HS-5 (cell line): Measurements from ENCODE around the gene FCGR1A.
"Not testable (repeated sequence)": the region's sequence is repeated elsewhere in the genome, so short reads cannot be mapped to it uniquely, and the experiment has no call there.

ENCODE experiments used
- DNase-seq: peaks from one replicate; pipeline ENCODE4 v3.0.0-alpha.2; 2012; ENCODE audit warnings: low read depth

FCGR1A gene

GRCh38 chr1:149782600-149782999 is at the start of gene FCGR1A:
TSS of gene FCGR1A (plus strand) at chr1:149782694. CDS start at chr1:149782744, 50 bp downstream.
- not testable (repeated sequence) for DNase-seq

- DNase-seq, result not testable (repeated sequence)
Measured at GRCh38 chr1:149732781-149733180, 49.7 kb upstream of the FCGR1A start.

DNA sequence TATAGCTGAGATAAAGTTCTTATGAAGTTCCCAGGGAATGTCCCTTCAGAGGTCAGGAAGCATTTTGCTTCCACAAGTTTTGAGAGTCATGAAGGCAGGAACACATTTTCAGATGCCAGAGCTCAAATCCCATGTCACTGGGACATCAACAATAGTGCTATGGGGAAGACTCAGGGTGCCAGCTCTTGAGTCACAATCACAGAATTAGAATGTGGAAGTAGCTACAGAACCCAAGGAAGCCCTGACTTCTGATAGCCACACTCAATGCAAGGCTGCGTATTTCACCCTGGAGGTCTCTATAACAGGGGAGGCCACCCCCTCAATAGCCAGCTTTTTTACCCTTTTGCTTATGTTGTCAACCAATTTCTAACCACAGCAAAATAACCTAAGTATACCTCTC is 47.8 kb upstream of the FCGR1A start:
- DNase-seq, result not testable (repeated sequence)

- DNase-seq, result not testable (repeated sequence)
Measured at GRCh38 chr1:149740148-149740581, 42.3 kb upstream of the FCGR1A start.

DNA sequence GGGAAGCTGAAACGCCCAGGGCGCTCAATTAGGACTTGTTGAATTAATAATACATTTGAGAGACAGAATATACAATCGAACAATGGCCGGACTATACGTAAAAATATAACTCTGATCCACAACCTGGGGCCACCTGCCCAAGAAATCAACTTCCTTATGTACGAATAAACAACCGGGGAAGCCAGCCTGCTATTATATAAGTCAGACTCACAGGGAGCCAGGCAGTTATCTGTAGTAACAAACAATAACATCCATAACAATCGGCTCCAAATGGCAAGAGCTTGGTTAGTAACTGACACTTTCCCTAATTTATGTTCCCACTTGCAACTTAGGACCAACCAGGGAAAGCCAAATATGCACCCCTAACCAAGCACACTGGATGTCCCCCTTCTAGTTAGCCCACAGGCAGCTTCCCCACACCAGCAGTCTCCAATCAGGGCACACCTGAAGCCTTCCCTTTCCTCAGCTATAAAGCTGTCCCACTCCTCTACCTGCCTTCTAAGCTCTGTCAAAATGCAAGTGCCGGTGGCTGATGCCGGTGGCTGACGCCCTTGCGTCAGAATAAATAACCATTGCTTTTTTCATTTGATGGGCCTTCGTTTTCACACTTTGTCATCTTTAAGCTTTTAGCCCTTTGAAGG is 41.8 kb upstream of the FCGR1A start:
- DNase-seq, result not testable (repeated sequence)

DNA sequence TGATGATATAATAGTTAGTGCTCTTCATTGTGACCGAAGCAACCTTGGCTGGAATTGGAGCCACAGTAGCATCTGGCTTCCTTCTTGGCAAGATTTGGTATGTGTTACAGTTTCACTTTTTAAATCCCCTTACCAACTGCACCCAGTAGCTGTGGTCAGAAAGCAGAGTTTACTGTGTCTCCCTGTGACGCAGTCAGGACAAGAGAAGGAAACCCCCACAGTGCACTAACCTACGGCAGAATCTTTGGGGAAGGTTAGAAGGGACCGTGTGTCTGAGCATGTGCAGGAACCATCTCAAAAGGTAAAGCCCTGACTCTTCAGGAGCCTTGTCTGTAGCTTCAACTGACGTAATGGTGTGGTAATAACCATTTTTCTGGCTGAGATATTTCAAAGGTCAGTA is 40.6 kb upstream of the FCGR1A start:
- not testable (repeated sequence) for DNase-seq

DNA sequence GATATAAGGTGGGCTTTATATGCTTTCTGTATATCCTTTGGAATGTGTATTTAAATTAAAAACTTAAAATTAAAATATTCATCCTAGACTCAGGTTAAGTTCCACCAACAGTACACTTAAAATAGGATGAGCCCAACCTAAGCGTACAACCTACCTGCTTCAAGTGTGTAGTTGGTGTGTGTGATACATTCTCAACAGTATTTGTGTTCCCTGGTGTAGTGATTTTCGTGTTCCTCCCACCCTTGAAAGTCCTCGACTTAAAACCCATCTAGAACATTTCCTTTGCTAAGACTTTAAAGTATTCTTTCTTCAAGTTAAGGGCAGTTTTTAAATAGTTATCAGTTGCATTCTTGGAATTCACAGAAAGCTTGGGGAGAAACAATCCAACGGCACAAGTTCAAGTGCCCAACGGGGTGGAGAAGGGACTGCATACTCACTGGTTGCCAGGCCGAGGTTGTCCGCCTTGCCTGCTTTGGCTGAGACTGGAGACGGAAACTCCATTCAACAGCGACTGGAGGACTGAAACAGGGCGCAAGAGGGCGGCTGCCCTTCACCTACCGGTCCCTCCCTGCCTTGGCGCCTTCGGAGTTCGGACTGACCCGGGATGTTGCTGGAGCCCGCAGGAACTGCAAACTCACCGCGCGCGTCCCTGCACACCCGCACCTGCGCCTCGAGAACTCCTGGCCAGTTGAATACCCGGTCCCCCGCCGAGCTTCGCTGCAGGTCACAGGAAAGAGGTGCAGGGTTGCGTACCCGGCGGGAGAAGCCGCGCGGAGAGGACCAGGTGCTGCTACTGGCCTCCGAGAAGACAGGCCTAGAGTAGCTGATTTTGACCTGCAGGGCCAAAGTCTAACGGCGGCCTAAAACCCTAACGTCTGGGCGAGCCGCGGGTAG is 35.8 kb upstream of the FCGR1A start:
- not testable (repeated sequence) for DNase-seq

DNA sequence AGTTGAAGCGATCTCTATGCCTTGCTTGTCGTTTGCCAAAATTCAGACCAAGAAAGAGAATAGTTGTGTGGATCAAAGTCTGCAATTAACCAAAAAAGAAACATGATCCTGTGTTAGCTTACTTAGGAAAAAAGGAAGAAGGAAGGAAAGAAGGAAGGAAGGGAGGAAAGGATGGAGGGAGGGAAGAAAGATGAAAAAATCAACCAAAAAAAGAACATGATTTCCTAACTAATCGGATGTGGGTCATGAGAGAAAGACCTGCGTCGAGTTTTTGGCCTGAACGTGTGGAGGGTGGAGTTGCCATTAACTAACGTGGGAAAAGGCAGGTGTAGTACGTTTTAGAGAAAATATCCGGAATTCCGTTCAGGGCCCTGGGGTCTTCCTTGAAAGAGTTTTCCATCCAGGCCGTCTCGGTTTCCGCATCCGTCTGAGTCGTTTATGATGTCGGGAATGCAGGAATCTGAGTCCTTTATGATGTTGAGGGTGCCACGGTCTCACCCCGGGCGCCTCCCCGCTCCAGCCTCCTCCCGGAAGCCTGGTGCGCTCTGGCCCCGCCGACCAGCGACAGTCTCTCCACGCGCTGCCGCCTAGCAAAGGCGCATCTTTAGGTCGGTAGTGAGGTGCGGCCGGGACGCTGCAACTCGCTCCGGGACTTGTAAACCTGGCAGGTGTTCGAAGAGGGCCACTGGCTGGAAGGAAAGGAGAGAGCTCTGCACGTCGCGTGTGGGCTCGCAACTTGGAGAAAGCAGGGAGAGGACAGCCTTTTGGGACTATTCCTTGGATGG is 34.9 kb upstream of the FCGR1A start:
- not testable (repeated sequence) for DNase-seq

DNA sequence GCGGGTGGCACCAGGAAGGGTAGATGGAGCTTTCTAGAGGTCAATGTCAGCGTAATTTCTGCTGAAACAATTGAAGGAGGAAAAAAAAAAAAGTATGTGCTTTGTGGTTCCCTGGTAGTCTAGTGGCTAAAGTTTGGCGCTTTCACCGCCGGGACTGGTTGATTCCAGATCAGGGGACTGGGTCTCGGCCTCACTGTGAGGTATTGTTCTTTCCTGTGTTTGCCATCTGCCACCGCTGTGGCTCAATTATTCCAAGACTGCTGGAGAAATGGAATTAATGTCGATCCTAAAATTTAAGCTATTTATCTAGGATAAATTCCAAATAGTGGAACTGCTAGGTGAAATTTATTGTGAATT is 34.4 kb upstream of the FCGR1A start:
- DNase-seq, result not testable (repeated sequence)

GRCh38 chr1:149750562-149750961 is 31.9 kb upstream of the FCGR1A start:
- DNase-seq, result not testable (repeated sequence)

DNA sequence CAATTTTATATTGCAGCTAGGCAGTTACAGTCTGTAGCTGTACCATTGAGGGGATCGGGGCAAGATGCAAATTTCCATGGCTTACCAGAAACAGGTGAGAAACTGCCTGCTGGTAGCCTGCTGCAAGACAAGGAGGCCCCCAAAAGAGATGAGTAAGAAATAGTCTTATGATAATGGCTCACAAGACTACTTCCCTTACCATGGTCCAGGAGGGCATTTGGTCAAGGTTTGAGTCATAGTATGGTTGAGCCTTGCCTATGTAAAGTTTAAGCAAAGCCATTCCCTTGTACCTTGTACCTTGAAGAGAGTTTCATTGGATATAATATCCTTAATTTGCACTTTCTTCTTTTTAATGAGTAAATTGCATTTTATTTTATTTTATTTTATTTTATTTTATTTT is 30.3 kb upstream of the FCGR1A start:
- DNase-seq, result not testable (repeated sequence)

- DNase-seq, result not testable (repeated sequence)
Measured at GRCh38 chr1:149753466-149753865, 29.0 kb upstream of the FCGR1A start.

DNA sequence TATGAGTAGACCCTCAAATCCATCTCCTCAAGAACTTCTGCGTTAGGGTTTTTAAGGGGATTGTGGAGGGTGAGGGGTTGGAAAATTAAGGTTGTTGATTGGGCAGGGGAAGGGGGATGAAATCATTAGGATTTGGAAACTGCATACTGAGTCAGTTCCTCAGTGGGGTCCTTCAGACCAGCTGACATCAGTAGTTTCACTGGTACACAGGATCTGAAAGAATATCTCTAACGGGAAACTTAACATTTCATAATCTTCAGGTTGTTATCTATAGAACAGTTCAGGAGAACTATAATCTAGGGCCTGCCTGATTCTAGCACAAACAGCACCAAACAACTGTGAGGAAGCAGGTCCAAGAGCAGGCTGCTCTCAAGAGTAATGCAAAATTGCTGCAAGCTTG is 27.2 kb upstream of the FCGR1A start:
- not testable (repeated sequence) for DNase-seq

DNA sequence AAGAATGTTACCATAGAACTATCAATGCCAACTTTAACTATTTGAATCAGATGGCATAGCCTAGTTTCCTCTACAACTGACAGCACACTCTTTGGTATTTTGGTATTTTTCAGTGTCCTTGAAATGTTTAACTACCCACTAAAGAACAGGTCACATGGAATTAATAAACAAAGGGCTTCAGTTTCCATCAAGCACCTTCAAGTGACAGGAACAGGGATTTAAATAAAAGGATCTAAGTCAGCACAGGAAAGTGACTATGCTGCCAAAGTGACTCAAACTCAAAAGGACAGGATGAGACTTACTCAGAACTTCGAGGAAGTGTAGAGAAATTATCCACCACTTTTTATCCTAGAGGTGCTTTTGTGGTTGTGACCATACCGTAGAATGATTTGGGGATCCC is 20.2 kb upstream of the FCGR1A start:
- not testable (repeated sequence) for DNase-seq

GRCh38 chr1:149764087-149764800 is 18.2 kb upstream of the FCGR1A start:
- not testable (repeated sequence) for DNase-seq

GRCh38 chr1:149766241-149766640 is 16.3 kb upstream of the FCGR1A start:
- DNase-seq, result not testable (repeated sequence)

GRCh38 chr1:149769216-149769615 is 13.3 kb upstream of the FCGR1A start:
- DNase-seq, result not testable (repeated sequence)

GRCh38 chr1:149770661-149771060 is 11.8 kb upstream of the FCGR1A start:
- DNase-seq, result not testable (repeated sequence)

GRCh38 chr1:149771653-149772425 is 10.7 kb upstream of the FCGR1A start:
- not testable (repeated sequence) for DNase-seq

- not testable (repeated sequence) for DNase-seq
Measured at GRCh38 chr1:149775510-149776147, 6.9 kb upstream of the FCGR1A start.
